Right lung (tissue), 5 donors: ENCODE results near the gene BAG3. TPM values are rescaled to one million over a fixed set of nuclear protein-coding genes. Genes with fewer than 3 reads are reported as not detected.

Experiments used
- DNase-seq, 2 donors: peaks; one replicate each; pipeline ENCODE4 v3.0.0-alpha.2; 2013
- polyA plus RNA-seq, 5 donors: library from polyadenylated mRNA; unstranded; fragments of 120-200 nt; gene quantifications; one replicate each; pipeline versions ENCODE4 v1.2.1 to v1.2.3, GENCODE V29; 2013; ENCODE audit warnings: inconsistent platforms in 1 of 5, low replicate concordance in 1 of 5; ENCODE audit not compliant: insufficient read length in 5 of 5, insufficient read depth in 1 of 5

Gene BAG3
- polyA plus RNA-seq, 5 donors, result 13.7 to 23.4 (median 16.6) TPM

DNA sequence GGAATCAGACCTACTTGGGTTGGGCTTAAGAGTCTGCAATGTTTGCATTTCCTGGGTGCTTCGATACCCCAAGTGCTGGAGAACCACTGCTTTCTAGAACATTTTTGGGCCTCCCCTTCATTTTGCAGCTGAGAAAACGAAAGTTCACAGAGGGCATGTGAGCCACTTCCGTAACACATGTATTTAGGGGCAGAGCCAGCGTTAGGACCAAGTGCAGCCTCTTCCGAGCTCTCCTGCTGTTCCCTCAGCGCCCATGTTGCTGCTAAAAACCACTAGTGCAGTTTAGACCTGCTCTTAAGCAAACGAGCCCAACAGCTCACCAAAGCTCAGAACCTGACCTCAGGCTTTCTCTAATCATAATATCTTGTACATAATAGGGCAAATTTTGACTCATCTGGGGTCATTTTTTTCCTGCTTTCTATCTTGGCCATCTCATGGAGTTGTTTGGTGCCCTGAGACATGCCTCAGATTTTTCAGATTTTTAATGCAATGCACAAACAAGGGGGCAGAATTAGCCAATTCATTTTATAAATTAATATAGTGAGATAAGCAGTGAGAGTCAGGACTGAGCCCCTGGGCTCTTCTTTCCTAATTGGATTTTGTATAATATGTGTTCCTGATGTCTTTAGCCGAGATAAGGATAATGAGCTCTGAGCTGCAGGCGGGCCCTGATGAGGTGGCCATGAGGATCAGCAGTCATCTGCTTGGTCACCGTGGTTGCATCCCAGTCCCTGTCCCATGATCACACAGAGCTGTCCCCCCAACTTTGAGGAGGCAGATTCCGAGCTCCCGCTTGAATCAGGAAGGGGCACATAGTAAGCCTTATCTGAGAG is 12.9 kb downstream of the BAG3 start:
- no peak for DNase-seq

DNA sequence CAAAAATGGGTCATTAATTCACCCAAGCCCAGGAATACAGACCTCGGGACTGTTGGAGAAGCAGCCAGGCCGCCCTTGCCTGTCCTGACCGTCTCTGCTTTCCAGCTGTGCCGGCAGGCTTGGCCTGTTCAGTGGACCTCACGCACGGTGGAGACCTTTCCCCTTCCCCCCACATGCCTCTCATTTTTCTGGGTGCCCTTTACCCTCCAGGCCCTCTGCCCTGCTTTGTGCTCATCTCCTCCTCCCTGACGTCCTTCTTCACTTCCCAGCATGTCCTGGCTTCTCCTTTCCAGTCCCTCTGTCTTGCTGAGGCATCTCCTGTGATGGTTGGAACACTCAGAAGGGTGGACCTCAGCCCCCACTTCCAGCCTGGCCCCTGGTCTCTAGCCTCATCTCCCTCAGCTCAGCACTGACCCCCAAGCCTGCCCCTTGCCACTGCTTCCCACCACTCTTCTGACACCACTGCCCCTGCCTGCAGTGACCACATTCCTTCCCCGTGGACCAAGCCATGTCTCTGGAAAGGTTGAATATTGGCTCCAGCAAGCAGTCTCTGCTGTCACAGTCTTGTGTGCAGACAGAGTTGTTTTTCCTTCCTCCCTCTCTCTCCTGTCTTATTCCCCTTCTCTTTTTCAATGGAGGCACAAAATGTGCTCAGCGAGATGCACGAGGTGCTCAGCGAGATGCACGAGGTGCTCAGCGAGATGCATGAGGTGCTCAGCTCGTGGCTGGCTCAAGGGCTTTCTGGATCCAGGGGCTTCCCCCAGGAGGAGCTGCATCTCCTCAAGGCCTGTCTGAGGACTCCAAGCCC is 14.9 kb downstream of the BAG3 start:
- DNase-seq, result no peak

DNA sequence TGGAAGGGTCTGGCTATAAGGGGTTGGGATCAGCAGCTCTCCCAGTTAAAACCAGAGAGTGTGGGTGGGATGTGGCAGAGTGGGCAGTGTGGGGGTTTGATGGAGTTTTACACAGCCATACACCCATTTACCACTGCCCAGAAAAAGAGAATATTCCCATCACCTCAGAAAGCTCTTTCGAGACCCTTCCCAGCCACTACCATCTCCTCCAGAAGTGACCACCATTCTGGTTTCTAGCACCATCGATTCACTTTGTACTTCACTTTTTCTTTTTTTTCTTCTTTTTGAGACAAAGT is 15.5 kb downstream of the BAG3 start:
- no peak for DNase-seq

DNA sequence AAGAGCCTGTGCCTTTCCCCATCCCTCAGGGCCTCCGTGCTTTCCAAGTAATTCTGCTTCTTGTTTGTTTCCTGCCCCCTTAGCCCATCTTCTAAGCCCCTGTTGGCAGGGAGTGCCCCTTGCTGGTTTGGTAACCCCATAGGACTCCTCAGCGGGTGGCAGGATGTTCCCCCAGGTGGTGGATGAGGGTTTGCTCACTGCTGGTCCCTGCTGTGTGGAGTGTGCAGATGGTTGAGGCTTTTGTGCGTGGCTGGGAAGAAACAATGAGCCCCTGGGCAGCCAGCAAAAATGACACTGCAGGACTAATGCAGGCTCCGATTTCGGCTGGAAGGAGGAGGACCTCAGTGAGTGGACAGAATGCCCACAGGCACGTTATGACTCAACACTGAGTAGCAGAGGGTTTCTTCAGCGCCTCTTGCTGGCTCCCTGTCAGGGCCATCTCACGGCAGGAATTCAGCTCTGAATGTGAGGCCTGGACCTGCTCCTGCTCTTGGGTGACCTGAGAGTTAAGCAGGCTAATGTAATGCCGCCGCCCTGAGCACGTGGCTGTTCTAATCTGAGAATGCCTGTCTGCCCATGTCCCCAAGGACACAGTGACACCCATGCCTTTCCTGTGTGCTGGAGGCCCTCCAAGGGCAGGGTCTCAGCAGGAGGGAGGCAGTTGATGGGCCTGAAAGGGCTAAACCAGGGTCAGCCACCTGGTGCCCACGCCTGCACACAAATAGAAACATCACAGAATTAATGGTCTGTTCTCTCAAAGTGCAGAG is 16.6 kb downstream of the BAG3 start:
- DNase-seq, result no peak

DNA sequence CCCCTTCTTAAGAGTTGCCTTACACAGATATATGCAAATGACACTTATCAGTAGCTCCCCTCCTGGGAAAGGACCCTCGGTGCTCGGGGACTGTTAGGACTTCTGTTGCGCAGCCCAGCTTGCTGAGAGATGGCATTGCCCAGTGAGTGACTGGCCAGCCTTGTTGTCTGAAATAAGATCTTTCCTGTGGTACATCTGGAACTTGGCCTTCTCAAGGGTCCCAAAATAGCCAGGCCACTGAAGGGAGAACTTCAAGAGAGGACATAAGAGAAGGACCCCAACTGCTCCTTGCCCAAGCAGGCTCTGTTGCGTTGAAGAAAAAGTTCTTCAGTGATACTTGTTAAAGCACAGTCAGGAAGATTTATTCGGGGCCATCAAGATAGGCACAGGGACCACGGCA is 17.3 kb downstream of the BAG3 start:
- DNase-seq, result no peak

DNA sequence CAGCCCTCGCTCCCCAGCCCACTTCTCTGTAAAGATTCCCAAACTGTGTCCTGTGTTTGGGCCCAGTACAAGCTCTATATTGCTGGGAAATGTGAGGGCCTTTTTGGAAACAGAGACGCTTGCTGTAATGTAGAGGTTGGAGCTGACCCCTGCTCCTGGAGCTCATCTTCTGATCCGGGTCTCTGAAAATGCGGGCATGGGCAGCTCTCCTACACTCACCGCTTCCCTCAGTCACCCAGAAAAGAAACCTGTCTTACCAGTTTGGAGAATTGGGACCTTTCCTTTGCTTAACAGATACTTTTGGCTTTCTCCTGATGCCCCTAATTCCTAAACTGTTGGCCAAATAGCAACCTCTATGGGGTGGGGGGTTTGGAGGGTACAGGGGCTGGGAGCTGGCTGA is 18.2 kb downstream of the BAG3 start:
- DNase-seq, result no peak

- no peak for DNase-seq
Observed at GRCh38 chr10:119669975-119670640, 18.9 kb downstream of the BAG3 start.

DNA sequence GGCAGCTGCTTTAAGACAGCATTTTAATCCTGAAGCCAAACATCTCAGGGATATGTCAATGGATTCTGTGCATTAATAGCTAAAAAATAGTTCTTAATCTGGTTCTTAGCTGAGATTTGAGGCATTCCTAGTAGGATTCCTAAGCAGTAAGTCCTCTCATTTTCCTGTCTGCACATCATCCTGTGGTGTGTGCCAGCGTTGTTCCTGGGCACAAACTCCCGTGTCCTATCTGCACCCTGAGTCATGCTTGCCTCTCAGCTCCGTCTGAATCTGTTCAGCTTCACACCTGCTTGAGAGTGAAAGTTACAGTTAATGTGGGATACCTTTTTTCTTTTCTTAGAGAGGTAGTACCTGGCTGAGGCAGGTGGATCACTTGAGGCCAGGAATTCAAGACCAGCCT is 19.5 kb downstream of the BAG3 start:
- DNase-seq, result no peak

- DNase-seq, result no peak
Observed at GRCh38 chr10:119671381-119671780, 20.2 kb downstream of the BAG3 start.

GRCh38 chr10:119672291-119672690 is 21.1 kb downstream of the BAG3 start:
- no peak for DNase-seq

- no peak for DNase-seq
Observed at GRCh38 chr10:119673271-119673670, 22.1 kb downstream of the BAG3 start.

DNA sequence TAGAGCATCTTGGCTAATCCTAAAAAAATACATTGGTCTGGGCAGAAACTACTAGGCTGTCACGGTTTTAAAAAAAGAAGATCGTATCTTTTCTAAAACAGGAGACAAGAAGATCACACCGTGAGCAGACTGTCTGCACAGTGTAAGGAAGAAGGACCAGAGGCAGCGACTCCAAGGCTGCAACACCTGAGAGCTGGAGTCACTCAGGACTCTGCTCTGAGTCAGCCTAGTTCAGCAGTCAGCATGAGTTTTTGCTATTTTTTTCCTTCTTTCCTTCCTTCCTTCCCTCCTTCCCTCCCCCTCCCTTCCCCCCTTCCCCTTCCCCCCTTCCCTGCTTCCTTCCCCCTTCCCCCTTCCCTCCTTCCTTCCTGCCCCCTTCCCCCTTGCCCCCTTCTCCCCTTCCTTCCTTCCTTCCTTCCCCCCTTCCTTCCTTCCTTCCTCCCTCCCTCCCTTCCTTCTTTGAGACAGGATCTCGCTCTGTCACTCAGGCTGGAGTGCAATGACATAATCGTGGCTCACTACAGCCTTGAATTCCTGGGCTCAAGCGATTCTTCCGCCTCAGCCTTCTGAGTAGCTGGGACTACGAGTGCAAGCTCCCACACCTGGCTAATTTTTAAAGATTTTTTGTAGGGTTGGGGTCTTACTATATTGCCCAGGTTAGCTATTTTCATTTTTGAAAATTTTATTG is 24.4 kb downstream of the BAG3 start:
- DNase-seq, result no peak

DNA sequence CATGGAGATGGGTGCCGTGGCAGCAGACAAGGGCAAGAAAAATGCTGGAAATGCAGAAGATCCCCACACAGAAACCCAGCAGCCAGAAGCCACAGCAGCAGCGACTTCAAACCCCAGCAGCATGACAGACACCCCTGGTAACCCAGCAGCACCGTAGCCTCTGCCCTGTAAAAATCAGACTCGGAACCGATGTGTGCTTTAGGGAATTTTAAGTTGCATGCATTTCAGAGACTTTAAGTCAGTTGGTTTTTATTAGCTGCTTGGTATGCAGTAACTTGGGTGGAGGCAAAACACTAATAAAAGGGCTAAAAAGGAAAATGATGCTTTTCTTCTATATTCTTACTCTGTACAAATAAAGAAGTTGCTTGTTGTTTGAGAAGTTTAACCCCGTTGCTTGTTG is 25.9 kb downstream of the BAG3 start:
- no peak for DNase-seq

DNA sequence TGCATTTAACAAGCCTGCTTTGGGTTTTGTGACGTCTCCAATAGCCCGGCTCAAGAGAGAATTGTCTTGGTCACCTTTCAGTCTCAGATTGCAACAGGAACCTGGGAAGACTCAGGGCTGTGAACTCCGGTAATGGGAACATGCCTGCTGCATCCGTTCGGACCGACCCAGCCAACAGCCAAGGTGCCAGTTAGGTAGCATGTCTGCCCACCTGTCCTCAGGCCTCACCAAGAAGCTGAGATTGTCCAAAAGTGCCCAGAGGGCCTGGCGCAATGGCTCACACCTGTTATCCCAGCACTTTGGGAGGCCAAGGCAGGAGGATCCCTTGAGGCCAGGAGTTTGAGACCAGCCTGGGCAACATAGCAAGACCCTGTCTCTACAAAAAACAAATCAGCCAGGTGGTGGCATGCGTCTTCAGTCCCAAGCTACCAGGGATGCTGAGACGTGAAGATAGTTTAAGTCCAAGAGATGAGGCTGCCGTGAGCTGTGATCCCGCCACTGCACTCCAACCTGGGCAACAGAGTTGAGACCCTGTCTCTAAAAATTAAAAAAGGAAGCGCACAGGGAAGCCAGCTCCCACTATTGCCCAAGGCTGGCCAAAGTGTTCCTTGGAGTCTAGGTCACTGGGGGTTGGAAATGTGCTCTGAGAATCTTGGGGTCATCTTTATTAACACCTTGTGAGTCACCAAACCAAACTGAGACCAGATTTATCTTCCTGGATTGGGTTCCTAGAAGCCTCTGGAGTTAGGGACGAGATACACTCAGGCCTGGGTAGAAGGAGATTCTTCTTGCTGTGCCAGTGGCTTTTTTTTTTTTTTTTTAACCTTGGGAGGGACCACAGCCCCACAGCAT is 26.9 kb downstream of the BAG3 start:
- DNase-seq, result no peak

- no peak for DNase-seq
Observed at GRCh38 chr10:119679480-119679829, 28.3 kb downstream of the BAG3 start.

DNA sequence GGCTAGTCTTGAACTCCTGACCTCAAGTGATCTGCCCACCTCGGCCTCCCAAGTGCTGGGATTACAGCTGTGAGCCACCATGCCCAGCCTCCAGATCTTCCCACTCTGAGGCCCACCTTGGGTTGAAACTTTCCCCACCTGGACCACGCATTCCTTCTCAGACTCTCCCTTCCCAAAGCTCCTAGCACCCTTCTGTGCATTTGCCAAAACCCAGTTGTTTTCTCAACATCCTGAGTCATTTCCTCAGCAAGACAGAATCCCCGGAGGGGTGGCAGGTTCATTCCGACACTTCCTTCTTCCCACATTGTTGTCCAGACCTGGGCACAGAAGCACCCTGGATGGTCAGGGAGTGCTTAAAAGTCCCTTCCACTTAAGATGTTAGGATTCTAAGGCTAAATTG is 28.9 kb downstream of the BAG3 start:
- DNase-seq, result no peak

GRCh38 chr10:119680650-119681081 is 29.5 kb downstream of the BAG3 start:
- no peak for DNase-seq

GRCh38 chr10:119686465-119687191 is 35.4 kb downstream of the BAG3 start:
- peak; percentile 71 to 72 for DNase-seq

DNA sequence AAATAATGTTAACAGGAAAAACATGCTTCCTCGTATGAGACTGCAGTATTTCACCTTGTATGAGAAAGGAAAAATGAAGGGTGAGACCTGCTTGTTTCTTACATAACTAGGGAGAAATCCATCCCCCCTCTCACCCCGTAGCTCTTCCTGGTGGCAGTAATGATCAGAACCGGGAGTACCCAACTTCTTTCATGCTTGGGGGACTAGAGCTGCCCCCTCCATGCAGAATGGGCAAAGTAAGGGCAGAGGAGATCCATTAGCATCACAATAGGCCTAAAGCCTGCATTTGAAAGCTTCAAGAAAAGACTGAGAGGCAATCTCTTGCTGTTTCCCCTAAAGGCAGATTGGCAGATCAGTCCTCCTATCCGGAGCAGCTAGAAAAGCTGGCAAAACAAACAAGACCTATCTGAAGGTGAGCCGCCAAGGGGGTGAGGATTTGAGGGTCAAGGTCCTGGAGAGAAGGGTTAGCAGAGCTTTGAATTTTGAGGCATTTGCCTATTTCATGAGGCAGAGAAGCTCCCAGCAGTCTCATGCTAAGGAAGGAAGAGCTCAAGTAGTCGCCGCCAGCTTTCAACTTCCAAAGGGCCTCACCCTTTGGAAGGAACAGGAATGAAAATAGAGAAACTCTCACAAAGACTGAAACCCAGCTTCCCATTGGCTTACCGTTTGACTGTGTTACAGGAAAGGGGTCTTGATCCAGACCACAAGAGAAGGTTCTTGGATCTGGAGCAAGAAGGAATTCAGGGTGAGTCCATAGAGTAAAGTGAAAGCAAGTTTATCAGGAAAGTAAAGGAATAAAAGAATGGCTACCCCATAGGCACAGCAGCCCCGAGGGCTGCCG is 36.2 kb downstream of the BAG3 start:
- no peak for DNase-seq
